ENCODE results near the gene HID1. TPM values are rescaled to one million over a fixed set of nuclear protein-coding genes. Genes with fewer than 3 reads are reported as not detected.

The HID1 gene
- total and polyA plus RNA-seq, 2 of the 4 experiments (the other 2 are of a cell fraction), result 0.18 to 1.7 TPM

DNA sequence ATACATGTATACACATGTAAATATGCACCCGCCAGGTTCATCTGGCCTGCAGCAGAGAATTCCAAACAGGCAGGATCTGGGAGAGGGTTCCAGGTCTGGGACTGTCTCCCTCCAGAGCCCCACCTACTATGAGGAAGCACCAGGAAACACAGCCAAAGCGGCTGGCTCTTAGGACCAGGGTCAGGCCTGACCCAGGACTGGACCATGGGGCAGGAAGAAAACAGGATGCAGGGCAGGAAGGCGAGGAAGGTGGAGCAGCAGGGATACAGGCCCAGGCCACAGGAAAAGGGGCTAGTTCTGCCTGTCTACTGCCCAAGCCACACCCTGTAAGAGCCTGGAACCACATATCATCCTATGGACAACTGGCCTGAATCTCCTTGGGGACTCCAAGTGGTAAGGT lies 2.2 kb downstream of the HID1 start:
- Histone ChIP-seq H3K4me2 (ENCODE audit: low read depth, low read length) (no peak overlapping the region), H4K5ac (ENCODE audit: low read depth, low read length) (no peak overlapping the region), H3K23ac (ENCODE audit: low read depth, low read length) (no peak overlapping the region), H4K8ac (ENCODE audit: low read depth in 2 of 2, low read length in 2 of 2) (no peak overlapping the region), H3K79me1 (ENCODE audit: low read depth in 1 of 2, low read length in 2 of 2) (no peaks in the 10 kb centered on the region), H3K14ac (replicated peaks; ENCODE audit: low read depth, low read length) (no peak overlapping the region), H2AK9ac (replicated peaks; ENCODE audit: low read depth, low read length, poor library complexity) (no peak overlapping the region), H2BK5ac (ENCODE audit: low read depth, low read length, poor library complexity, severe bottlenecking) (no peak overlapping the region), H3K27me3 (ENCODE audit: control insufficient read depth, insufficient read depth, low read length) (peaks cover 46% of the 10 kb centered on the region), H3K4me3 (ENCODE audit: insufficient read depth, low read depth, low read length) (no peak overlapping the region), H4K91ac (ENCODE audit: insufficient read depth, low read depth, low read length) (no peak overlapping the region), H2BK20ac (ENCODE audit: low read depth, low read length) (no peak overlapping the region), H3K9me3 (ENCODE audit: control insufficient read depth, insufficient read depth, low read length) (no peaks in the 10 kb centered on the region), H4K20me1 (ENCODE audit: insufficient read depth, low read length) (no peaks in the 10 kb centered on the region), H3K36me3 (ENCODE audit: control insufficient read depth, insufficient read depth, low read length) (no peaks in the 10 kb centered on the region), H3K4me1 (ENCODE audit: control insufficient read depth, insufficient read depth, low read length) (0 out of 2 replicates have a peak, but pooled peaks cover 2% of the 10 kb centered on the region), H3K9me1 (ENCODE audit: insufficient read depth, low read length) (no peaks in the 10 kb centered on the region), H3K9ac (ENCODE audit: low read depth, low read length) (no peak overlapping the region), H3K27ac (ENCODE audit: insufficient read depth, low read length) (no peak overlapping the region), H2AK5ac (ENCODE audit: low read depth, low read length) (no peak overlapping the region), H2BK120ac (ENCODE audit: low read depth, low read length) (no peak overlapping the region), H3K56ac (ENCODE audit: extremely low read depth, insufficient read depth, low read length) (no peak overlapping the region), H2BK15ac (ENCODE audit: low read depth, low read length) (no peak overlapping the region), H3K4ac (ENCODE audit: low read depth, low read length) (no peak overlapping the region), H2AFZ (replicated peaks; ENCODE audit: low read length, poor library complexity) (peak overlapping the region; percentile 11), H3K18ac (ENCODE audit: low read depth, low read length) (no peak overlapping the region)
- no TSS peak for BruUV-seq (replicated peaks)
- dilution Hi-C loops (cut with HindIII; ENCODE audit: low sequenced_read_pairs, unreplicated experiment), result no loop called here
- 80% methylated on average over 1 of the region's 3 CpGs; no CpG with 5 or more reads in 1 of the 2 experiments for WGBS, 2 experiments (ENCODE audit: extremely low coverage in 2 of 2, insufficient read length in 1 of 2)
- TF ChIP-seq MXI1 (IDR thresholded peaks at IDR 0.05; ENCODE audit: borderline replicate concordance, low read depth, low read length) (no peak), CTCF (conservative IDR thresholded peaks at IDR 0.05; ENCODE audit: low read depth, low read length) (no peak), POLR2A (IDR thresholded peaks at IDR 0.05; ENCODE audit: low read depth, low read length) (no peak), USF2 (IDR thresholded peaks at IDR 0.05; ENCODE audit: low read depth, low read length) (no peak), RCOR1 (IDR thresholded peaks at IDR 0.05; ENCODE audit: insufficient replicate concordance, low read length) (no peak), BHLHE40 (IDR thresholded peaks at IDR 0.05; ENCODE audit: low read depth, low read length) (no peak), NFE2L2 (IDR thresholded peaks at IDR 0.05; ENCODE audit: low read depth, low read length) (no peak), FOS (IDR thresholded peaks at IDR 0.05; ENCODE audit: low read depth, low read length) (no peak), CHD1 (IDR thresholded peaks at IDR 0.05; ENCODE audit: low read depth, low read length) (no peak), CEBPB (IDR thresholded peaks at IDR 0.05; ENCODE audit: low read depth, low read length) (no peak), SMC3 (IDR thresholded peaks at IDR 0.05; ENCODE audit: low read depth, low read length) (no peak), MAZ (IDR thresholded peaks at IDR 0.05; ENCODE audit: borderline replicate concordance, low read depth, low read length) (no peak), RAD21 (IDR thresholded peaks at IDR 0.05; ENCODE audit: low read length) (no peak)
- DNase-seq (no peak), ATAC-seq (ENCODE audit: low read depth) (no peak)
- ChIA-PET CTCF (interaction anchor here (0.6 kb wide), 1 partner anchor 10 kb away, joined by 3 read pairs; no protein-coding TSS in a partner anchor), POLR2A (ENCODE audit: unreplicated experiment) (no interaction called here)
- intact Hi-C loops (cut with micrococcal nuclease), result no loop called here
- in situ Hi-C loops (cut with MboI; ENCODE audit: low sequenced_read_pairs), result no loop called here
